WTC11 (cell line): ENCODE results near the gene OPRD1. TPM values are rescaled to one million over a fixed set of nuclear protein-coding genes. Genes with fewer than 3 reads are reported as not detected.

ENCODE experiments used
- ATAC-seq: fragments of 200-7000 bp; cut with Tn5 transposase; 2 replicates; pipeline ENCODE4 v1.10.0; 2021; ENCODE audit warnings: mild to moderate bottlenecking, moderate library complexity
- CTCF ChIA-PET: fragments of 300-600 bp; sonication (Branson Sonifier 250); formaldehyde crosslinking; loops from one replicate; lab custom pipeline; 2021; ENCODE audit warnings: antibody characterized with exemption; lab: Charles Lee
- POLR2A ChIA-PET: fragments of 350-600 bp; sonication (Branson Sonifier 250); formaldehyde crosslinking; loops from one replicate; lab custom pipeline; 2021; ENCODE audit warnings: antibody characterized with exemption; lab: Charles Lee
- DNase-seq: peaks from one replicate; pipeline ENCODE4 v3.0.0; 2021; ENCODE audit warnings: low spot score
- H3K27ac Mint-ChIP-seq: 2 replicates; pipeline ENCODE4 v1.8.0; 2021; ENCODE audit warnings: mixed read lengths
- H3K27me3 Mint-ChIP-seq: 2 replicates; pipeline ENCODE4 v1.8.0; 2021; ENCODE audit warnings: low read depth, mild to moderate bottlenecking, moderate library complexity, mixed read lengths
- H3K36me3 Mint-ChIP-seq: 2 replicates; pipeline ENCODE4 v1.8.0; 2021; ENCODE audit warnings: mixed read lengths
- H3K4me1 Mint-ChIP-seq: 2 replicates; pipeline ENCODE4 v1.8.0; 2022; ENCODE audit warnings: mixed read lengths
- H3K4me3 Mint-ChIP-seq: 2 replicates; pipeline ENCODE4 v1.8.0; 2021; ENCODE audit warnings: mild to moderate bottlenecking, moderate library complexity, mixed read lengths
- H3K9me3 Mint-ChIP-seq: 2 replicates; pipeline ENCODE4 v1.8.0; 2021; ENCODE audit warnings: mixed read lengths
- GRHL2 ChIP-seq: fragments of 250-450 bp; sonication (Bioruptor Pico); IDR thresholded peaks from 2 replicates; pipeline ENCODE4 v1.8.0; 2022; ENCODE audit warnings: mild to moderate bottlenecking, moderate library complexity; ENCODE audit not compliant: insufficient replicate concordance, severe bottlenecking
- NFE2L1 ChIP-seq: sonication (generic); formaldehyde crosslinking; IDR thresholded peaks from 2 replicates; pipeline ENCODE4 v1.8.1; 2023; ENCODE audit warnings: missing genetic modification reagents
- RORB ChIP-seq: fragments of 250-450 bp; sonication (Bioruptor Pico); IDR thresholded peaks from 2 replicates; pipeline ENCODE4 v1.9.0; 2021; ENCODE audit warnings: mild to moderate bottlenecking
- TEAD1 ChIP-seq: sonication (generic); formaldehyde crosslinking; IDR thresholded peaks from 2 replicates; pipeline ENCODE4 v1.8.0; 2022; ENCODE audit warnings: mild to moderate bottlenecking, missing genetic modification reagents
- ZNF219 ChIP-seq: sonication (generic); formaldehyde crosslinking; IDR thresholded peaks from 2 replicates; pipeline ENCODE4 v1.8.0; 2023; ENCODE audit warnings: missing genetic modification reagents, mild to moderate bottlenecking, borderline replicate concordance
- total RNA-seq: library from RNA; stranded (reverse); gene quantifications from 3 replicates; pipeline ENCODE4 v1.2.3, GENCODE V29; 2021
- TF ChIP-seq, protein P1 (sequence below): fragments of 250-450 bp; sonication (Bioruptor Pico); conservative IDR thresholded peaks from 2 replicates; pipeline ENCODE4 v1.9.0; 2021; ENCODE audit warnings: mild to moderate bottlenecking
- TF ChIP-seq, protein P2 (sequence below): sonication (generic); formaldehyde crosslinking; IDR thresholded peaks from 2 replicates; pipeline ENCODE4 v1.8.1; 2023; ENCODE audit warnings: mild to moderate bottlenecking, missing genetic modification reagents
- TF ChIP-seq, protein P3 (sequence below): fragments of 250-450 bp; sonication (Bioruptor Pico); IDR thresholded peaks from 2 replicates; pipeline ENCODE4 v1.9.0; 2021; ENCODE audit warnings: mild to moderate bottlenecking, borderline replicate concordance
- TF ChIP-seq, protein P4 (sequence below): sonication (generic); formaldehyde crosslinking; IDR thresholded peaks from 2 replicates; pipeline ENCODE4 v1.8.0; 2022; ENCODE audit warnings: missing genetic modification reagents
- TF ChIP-seq, protein P5 (sequence below): sonication (generic); formaldehyde crosslinking; IDR thresholded peaks from 2 replicates; pipeline ENCODE4 v1.8.0; 2022; ENCODE audit warnings: mild to moderate bottlenecking, missing genetic modification reagents

Gene OPRD1
- total RNA-seq, 1 experiment from 2014 or later: 2.2 TPM

DNA sequence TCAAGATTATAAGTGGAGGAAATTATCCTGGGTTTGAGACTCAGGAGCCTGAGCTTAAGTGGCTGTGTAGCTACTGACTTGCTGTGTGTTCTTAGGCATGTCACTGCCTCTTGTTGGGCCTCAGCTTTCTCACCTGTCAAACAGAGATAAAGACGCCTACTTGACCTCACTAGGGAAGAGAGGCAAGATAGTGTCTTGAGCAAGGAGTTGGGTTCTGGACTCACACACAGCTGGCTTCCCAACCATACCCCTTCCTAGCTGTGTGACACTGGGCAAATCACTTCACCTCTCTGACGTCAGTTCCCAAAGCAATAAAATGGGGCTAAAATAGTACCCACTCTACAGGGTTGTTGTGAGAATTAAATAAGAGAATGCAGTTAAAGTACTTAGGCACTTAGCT lies 90.8 kb downstream of the OPRD1 start (continued):
- TF ChIP-seq, protein P1, sequence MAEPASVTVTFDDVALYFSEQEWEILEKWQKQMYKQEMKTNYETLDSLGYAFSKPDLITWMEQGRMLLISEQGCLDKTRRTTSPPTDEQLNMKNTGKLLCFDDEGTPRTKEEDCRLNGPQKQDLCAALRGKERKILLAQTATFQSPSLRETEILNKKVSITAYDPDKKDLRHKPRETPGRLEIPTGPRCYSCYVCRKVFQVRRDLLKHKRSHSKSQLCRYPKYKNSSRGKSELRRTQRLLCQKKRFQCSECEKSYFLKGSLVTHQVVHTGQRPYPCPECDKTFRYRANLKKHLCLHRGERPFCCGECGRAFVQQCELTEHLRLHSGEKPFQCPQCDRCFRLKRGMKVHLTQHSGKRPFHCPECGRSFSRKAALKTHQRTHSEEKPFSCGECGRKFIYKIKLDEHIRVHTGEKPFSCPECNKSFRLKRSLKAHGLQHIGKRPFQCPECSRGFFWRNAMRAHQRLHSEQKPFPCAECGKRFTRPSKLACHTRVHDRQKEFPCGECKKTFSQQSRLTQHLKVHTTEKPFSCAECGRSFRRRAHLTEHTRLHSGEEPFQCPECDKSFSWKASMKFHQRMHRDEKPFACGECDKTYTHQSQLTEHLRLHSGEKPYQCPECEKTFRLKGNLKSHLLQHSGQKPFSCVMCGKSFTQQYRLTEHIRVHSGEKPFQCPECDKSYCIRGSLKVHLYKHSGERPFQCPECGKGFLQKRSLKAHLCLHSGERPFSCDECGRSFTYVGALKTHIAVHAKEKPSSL (CRISPR knock-in tag): no peak
- TF ChIP-seq TEAD1 (CRISPR knock-in tag) (no peak), GRHL2 (CRISPR knock-in tag) (no peak), RORB (CRISPR knock-in tag) (no peak)
- TF ChIP-seq, protein P2, sequence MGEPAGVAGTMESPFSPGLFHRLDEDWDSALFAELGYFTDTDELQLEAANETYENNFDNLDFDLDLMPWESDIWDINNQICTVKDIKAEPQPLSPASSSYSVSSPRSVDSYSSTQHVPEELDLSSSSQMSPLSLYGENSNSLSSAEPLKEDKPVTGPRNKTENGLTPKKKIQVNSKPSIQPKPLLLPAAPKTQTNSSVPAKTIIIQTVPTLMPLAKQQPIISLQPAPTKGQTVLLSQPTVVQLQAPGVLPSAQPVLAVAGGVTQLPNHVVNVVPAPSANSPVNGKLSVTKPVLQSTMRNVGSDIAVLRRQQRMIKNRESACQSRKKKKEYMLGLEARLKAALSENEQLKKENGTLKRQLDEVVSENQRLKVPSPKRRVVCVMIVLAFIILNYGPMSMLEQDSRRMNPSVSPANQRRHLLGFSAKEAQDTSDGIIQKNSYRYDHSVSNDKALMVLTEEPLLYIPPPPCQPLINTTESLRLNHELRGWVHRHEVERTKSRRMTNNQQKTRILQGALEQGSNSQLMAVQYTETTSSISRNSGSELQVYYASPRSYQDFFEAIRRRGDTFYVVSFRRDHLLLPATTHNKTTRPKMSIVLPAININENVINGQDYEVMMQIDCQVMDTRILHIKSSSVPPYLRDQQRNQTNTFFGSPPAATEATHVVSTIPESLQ (CRISPR knock-in tag): no peak
- TF ChIP-seq, protein P3, sequence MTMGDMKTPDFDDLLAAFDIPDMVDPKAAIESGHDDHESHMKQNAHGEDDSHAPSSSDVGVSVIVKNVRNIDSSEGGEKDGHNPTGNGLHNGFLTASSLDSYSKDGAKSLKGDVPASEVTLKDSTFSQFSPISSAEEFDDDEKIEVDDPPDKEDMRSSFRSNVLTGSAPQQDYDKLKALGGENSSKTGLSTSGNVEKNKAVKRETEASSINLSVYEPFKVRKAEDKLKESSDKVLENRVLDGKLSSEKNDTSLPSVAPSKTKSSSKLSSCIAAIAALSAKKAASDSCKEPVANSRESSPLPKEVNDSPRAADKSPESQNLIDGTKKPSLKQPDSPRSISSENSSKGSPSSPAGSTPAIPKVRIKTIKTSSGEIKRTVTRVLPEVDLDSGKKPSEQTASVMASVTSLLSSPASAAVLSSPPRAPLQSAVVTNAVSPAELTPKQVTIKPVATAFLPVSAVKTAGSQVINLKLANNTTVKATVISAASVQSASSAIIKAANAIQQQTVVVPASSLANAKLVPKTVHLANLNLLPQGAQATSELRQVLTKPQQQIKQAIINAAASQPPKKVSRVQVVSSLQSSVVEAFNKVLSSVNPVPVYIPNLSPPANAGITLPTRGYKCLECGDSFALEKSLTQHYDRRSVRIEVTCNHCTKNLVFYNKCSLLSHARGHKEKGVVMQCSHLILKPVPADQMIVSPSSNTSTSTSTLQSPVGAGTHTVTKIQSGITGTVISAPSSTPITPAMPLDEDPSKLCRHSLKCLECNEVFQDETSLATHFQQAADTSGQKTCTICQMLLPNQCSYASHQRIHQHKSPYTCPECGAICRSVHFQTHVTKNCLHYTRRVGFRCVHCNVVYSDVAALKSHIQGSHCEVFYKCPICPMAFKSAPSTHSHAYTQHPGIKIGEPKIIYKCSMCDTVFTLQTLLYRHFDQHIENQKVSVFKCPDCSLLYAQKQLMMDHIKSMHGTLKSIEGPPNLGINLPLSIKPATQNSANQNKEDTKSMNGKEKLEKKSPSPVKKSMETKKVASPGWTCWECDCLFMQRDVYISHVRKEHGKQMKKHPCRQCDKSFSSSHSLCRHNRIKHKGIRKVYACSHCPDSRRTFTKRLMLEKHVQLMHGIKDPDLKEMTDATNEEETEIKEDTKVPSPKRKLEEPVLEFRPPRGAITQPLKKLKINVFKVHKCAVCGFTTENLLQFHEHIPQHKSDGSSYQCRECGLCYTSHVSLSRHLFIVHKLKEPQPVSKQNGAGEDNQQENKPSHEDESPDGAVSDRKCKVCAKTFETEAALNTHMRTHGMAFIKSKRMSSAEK (CRISPR knock-in tag): no peak
- TF ChIP-seq, all 79 proteins: peak for 0

DNA sequence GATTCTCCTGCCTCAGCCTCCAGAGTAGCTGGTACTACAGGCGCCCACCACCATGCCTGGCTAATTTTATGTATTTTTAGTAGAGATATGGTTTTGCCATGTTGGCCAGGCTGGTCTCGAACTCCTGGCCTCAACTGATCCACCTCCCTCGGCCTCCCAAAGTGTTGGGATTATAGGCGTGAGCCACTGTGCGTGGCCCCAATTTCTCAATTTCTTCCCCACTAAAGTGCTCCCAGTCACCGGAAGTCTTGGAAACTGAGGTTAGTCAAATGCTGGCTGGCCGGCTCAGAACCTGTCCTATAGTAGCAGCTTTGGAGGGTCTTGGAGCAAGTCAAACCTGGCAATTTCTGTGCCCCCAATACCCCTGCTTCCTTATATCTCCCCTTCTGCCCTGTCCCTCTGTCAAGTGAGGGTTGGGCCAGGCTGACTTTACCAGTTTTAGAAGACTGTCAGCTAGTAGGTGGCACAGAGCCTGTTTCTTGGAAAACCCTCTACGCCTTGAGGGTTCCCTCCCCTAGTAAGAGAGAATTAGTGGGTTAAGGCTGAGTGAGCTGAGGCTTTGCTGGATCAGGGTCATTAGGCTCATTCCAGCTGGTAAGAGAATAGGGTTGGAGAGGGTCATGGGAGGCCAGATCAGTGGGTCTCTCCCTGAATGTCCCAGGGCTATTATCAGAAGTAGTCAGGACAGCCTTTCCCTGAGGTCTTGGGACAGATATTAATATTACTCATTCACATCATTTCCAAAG lies 94.1 kb downstream of the OPRD1 start:
- peaks cover 4% of the 10 kb centered on the region for H3K9me3 Mint-ChIP-seq
- POLR2A ChIA-PET: no interaction called here
- H3K4me1 Mint-ChIP-seq: no peaks in the 10 kb centered on the region
- DNase-seq (no peak), ATAC-seq (no peak)
- H3K27ac Mint-ChIP-seq: no peak overlapping the region
- peaks cover 3% of the 10 kb centered on the region; the same call in 1 of the 2 replicates for H3K36me3 Mint-ChIP-seq
- H3K27me3 Mint-ChIP-seq: no peaks in the 10 kb centered on the region
- no peak for TF ChIP-seq ZNF219 (CRISPR knock-in tag)
- TF ChIP-seq, protein P4, sequence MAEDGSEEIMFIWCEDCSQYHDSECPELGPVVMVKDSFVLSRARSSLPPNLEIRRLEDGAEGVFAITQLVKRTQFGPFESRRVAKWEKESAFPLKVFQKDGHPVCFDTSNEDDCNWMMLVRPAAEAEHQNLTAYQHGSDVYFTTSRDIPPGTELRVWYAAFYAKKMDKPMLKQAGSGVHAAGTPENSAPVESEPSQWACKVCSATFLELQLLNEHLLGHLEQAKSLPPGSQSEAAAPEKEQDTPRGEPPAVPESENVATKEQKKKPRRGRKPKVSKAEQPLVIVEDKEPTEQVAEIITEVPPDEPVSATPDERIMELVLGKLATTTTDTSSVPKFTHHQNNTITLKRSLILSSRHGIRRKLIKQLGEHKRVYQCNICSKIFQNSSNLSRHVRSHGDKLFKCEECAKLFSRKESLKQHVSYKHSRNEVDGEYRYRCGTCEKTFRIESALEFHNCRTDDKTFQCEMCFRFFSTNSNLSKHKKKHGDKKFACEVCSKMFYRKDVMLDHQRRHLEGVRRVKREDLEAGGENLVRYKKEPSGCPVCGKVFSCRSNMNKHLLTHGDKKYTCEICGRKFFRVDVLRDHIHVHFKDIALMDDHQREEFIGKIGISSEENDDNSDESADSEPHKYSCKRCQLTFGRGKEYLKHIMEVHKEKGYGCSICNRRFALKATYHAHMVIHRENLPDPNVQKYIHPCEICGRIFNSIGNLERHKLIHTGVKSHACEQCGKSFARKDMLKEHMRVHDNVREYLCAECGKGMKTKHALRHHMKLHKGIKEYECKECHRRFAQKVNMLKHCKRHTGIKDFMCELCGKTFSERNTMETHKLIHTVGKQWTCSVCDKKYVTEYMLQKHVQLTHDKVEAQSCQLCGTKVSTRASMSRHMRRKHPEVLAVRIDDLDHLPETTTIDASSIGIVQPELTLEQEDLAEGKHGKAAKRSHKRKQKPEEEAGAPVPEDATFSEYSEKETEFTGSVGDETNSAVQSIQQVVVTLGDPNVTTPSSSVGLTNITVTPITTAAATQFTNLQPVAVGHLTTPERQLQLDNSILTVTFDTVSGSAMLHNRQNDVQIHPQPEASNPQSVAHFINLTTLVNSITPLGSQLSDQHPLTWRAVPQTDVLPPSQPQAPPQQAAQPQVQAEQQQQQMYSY: no peak
- TF ChIP-seq, protein P5, sequence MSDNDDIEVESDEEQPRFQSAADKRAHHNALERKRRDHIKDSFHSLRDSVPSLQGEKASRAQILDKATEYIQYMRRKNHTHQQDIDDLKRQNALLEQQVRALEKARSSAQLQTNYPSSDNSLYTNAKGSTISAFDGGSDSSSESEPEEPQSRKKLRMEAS (CRISPR knock-in tag): no peak
- TF ChIP-seq NFE2L1 (CRISPR knock-in tag): no peak
- H3K4me3 Mint-ChIP-seq: no peak overlapping the region
- CTCF ChIA-PET: interaction anchor here (0.9 to 2.0 kb wide), 3 partner anchors 13 to 24 kb away, joined by 3 to 11 read pairs (median 3); no protein-coding TSS in a partner anchor
